PC-3 (cell line): Measurements from ENCODE around the gene GALNT10. TPM values are rescaled to one million over a fixed set of nuclear protein-coding genes. Genes with fewer than 3 reads are reported as not detected.

Experiments
- ATAC-seq: fragments of 200-7000 bp; cut with Tn5 transposase; 2 replicates; pipeline ENCODE4 v1.9.1; 2020; ENCODE audit warnings: mild to moderate bottlenecking, moderate library complexity
- BruUV-seq: library from RNA; stranded (reverse); fragments of 400-500 nt; replicated peaks from 2 replicates; lab custom pipeline; 2021; lab: Mats Ljungman, UMichigan
- CTCF ChIA-PET: fragments of 300-600 bp; sonication (Branson Sonifier 250); formaldehyde crosslinking; loops from one replicate; lab custom pipeline; 2022; ENCODE audit warnings: antibody characterized with exemption; lab: Charles Lee
- POLR2A ChIA-PET: fragments of 300-600 bp; sonication (Branson Sonifier 250); formaldehyde crosslinking; loops from one replicate; lab custom pipeline; 2022; ENCODE audit warnings: antibody characterized with exemption; ENCODE audit not compliant: unreplicated experiment; lab: Charles Lee
- DNase-seq: peaks from one replicate; pipeline ENCODE4 v3.0.0-alpha.2; 2015
- H2AFZ ChIP-seq: fragments of 300-600 bp; sonication (generic); 2 replicates; pipeline ENCODE4 v1.6.0; 2016; ENCODE audit warnings: antibody characterized with exemption, low read length
- H3F3A ChIP-seq: fragments of 300-600 bp; sonication (generic); one replicate; pipeline ENCODE4 v1.6.0; 2017; ENCODE audit warnings: antibody characterized with exemption, low read length, control low read depth, mild to moderate bottlenecking; ENCODE audit not compliant: unreplicated experiment
- H3K27ac ChIP-seq: fragments of 300-600 bp; sonication (generic); 2 replicates; pipeline ENCODE4 v1.5.1; 2016; ENCODE audit warnings: mild to moderate bottlenecking, low read length
- H3K27me3 ChIP-seq: fragments of 300-600 bp; sonication (generic); 2 replicates; pipeline ENCODE4 v1.6.1; 2016; ENCODE audit warnings: low read length, mixed read lengths
- H3K36me3 ChIP-seq: fragments of 300-600 bp; sonication (generic); 2 replicates; pipeline ENCODE4 v1.6.1; 2016; ENCODE audit warnings: low read depth, mixed run types, low read length, mixed read lengths
- H3K4me1 ChIP-seq: fragments of 300-600 bp; sonication (generic); 2 replicates; pipeline ENCODE4 v1.5.1; 2016; ENCODE audit warnings: low read length; ENCODE audit not compliant: insufficient read depth
- H3K4me2 ChIP-seq: fragments of 300-600 bp; sonication (generic); 2 replicates; pipeline ENCODE4 v1.6.0; 2016; ENCODE audit warnings: low read length
- H3K4me3 ChIP-seq: fragments of 300-600 bp; sonication (generic); 2 replicates; pipeline ENCODE4 v1.5.1; 2016; ENCODE audit warnings: mild to moderate bottlenecking, low read length, mixed read lengths
- H3K79me2 ChIP-seq: fragments of 300-600 bp; sonication (generic); 2 replicates; pipeline ENCODE4 v1.6.1; 2017; ENCODE audit warnings: low read length, mixed read lengths
- H3K9ac ChIP-seq: fragments of 300-600 bp; sonication (generic); 2 replicates; pipeline ENCODE4 v1.6.0; 2016; ENCODE audit warnings: mild to moderate bottlenecking, low read length
- H3K9me2 ChIP-seq: fragments of 300-600 bp; sonication (generic); replicated peaks from 2 replicates; pipeline ENCODE4 v1.6.1; 2016; ENCODE audit warnings: mixed run types, low read length, mixed read lengths
- H3K9me3 ChIP-seq: fragments of 300-600 bp; sonication (generic); 2 replicates; pipeline ENCODE4 v1.6.1; 2016; ENCODE audit warnings: low read length, mixed read lengths
- H4K20me1 ChIP-seq: fragments of 300-600 bp; sonication (generic); 2 replicates; pipeline ENCODE4 v1.6.1; 2016; ENCODE audit warnings: low read length, mixed read lengths
- EZH2 ChIP-seq: fragments of 300-600 bp; sonication (generic); IDR thresholded peaks from one replicate; pipeline ENCODE4 v1.6.1; 2017; ENCODE audit warnings: antibody characterized with exemption, mild to moderate bottlenecking, low read length; ENCODE audit not compliant: unreplicated experiment
- EZH2phosphoT487 ChIP-seq: fragments of 300-600 bp; sonication (generic); IDR thresholded peaks from 2 replicates; pipeline ENCODE4 v1.6.1; 2018; ENCODE audit warnings: mild to moderate bottlenecking, antibody characterized with exemption, low read length, borderline replicate concordance
- intact Hi-C: fragments of 100-400 bp; cut with micrococcal nuclease; formaldehyde crosslinking; loops from 2 replicates; pipeline ENCODE4 v1.9.0; 2023
- total RNA-seq: library from RNA; depleted of rRNA; stranded (reverse); fragments of >200 nt; gene quantifications from 2 replicates; pipeline ENCODE4 v1.2.3, GENCODE V29; 2014
- TF ChIP-seq, protein P1 (sequence below): fragments of 300-600 bp; sonication (generic); conservative IDR thresholded peaks from 2 replicates; pipeline ENCODE4 v1.5.1; 2017; ENCODE audit warnings: antibody characterized with exemption, low read depth, mild to moderate bottlenecking, low read length

GALNT10 gene
- total RNA-seq, 1 experiment from 2014 or later, result 46.2 TPM

DNA sequence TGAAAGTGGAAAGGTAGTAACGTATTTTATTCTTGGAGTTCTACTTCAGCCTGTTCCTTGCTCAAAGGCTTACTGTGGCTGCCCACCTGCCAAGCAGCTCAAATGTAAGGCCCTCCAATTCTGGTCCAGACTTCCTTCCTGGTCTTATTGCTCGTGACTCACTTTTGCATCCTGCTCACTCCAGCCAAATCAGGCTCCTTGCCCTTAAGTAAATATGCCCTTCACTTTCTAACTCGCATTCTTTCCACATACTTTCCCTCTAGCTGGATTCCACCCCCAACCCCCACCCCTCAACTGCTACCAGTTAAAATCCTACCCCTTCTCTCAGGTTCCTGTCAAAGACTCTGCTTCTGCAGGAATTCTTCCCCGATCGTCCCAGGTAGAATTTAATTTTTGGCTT is 96.6 kb downstream of the GALNT10 start:
- no peaks in the 10 kb centered on the region for H3K9me3 ChIP-seq
- BruUV-seq, result no TSS peak
- H2AFZ ChIP-seq, result no peak overlapping the region
- H4K20me1 ChIP-seq, result no peaks in the 10 kb centered on the region
- peaks cover 54% of the 10 kb centered on the region for H3K4me1 ChIP-seq
- ChIA-PET POLR2A (interaction anchor here (1.4 kb wide), 1 partner anchor 21 kb away, joined by 8 read pairs; no protein-coding TSS in a partner anchor), CTCF (interaction anchor here (0.5 kb wide), 1 partner anchor 9 kb away, joined by 3 read pairs; no protein-coding TSS in a partner anchor)
- peak overlapping the region; percentile 90 for H3K4me2 ChIP-seq
- ATAC-seq (peak; percentile 72), DNase-seq (peak; percentile 89)
- peaks cover 4% of the 10 kb centered on the region for H3F3A ChIP-seq
- peak overlapping the region; percentile 80 for H3K27ac ChIP-seq
- no peaks in the 10 kb centered on the region for H3K27me3 ChIP-seq
- H3K9me2 ChIP-seq, result no peaks in the 10 kb centered on the region
- peaks cover 34% of the 10 kb centered on the region for H3K79me2 ChIP-seq
- H3K4me3 ChIP-seq, result peak overlapping the region; percentile 62
- H3K9ac ChIP-seq, result peak overlapping the region; percentile 50; the same call in 1 of the 2 replicates
- TF ChIP-seq, protein P1, sequence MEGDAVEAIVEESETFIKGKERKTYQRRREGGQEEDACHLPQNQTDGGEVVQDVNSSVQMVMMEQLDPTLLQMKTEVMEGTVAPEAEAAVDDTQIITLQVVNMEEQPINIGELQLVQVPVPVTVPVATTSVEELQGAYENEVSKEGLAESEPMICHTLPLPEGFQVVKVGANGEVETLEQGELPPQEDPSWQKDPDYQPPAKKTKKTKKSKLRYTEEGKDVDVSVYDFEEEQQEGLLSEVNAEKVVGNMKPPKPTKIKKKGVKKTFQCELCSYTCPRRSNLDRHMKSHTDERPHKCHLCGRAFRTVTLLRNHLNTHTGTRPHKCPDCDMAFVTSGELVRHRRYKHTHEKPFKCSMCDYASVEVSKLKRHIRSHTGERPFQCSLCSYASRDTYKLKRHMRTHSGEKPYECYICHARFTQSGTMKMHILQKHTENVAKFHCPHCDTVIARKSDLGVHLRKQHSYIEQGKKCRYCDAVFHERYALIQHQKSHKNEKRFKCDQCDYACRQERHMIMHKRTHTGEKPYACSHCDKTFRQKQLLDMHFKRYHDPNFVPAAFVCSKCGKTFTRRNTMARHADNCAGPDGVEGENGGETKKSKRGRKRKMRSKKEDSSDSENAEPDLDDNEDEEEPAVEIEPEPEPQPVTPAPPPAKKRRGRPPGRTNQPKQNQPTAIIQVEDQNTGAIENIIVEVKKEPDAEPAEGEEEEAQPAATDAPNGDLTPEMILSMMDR, result no peak
- TF ChIP-seq EZH2phosphoT487 (no peak), EZH2 (no peak)
- intact Hi-C loops, result loop anchor here (2.0 to 10.0 kb wide), 6 partner anchors 26 to 212 kb away; partner anchors contain the start of gene GALNT10
- no peaks in the 10 kb centered on the region for H3K36me3 ChIP-seq

DNA sequence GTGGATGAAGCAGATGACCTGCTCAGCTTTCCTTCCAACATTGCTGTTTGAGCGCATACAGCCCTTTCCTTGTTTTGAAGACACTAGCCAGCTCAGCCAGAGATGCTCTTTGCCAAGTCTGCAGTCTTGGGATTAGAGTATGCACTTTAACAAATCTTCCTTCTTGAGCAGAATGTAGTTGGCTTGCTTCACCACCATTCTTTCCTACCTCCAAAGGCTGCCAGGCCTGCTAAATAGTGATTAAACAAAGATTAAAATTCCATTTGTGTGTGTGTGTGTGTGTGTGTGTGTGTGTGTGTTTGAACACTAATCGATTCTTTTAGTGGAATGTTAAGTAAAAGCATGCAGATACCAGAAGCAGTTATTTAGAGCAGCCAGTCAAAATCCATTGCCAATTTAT is 97.6 kb downstream of the GALNT10 start:
- TF ChIP-seq, protein P1, result no peak
- TF ChIP-seq EZH2phosphoT487, result no peak
- no peak for TF ChIP-seq EZH2
- no peak overlapping the region for H2AFZ ChIP-seq
- peak overlapping the region; percentile 62 for H3K4me3 ChIP-seq
- ChIA-PET CTCF (no interaction called here), POLR2A (no interaction called here)
- H3K4me1 ChIP-seq, result peaks cover 55% of the 10 kb centered on the region
- BruUV-seq, result no TSS peak
- H3K9me3 ChIP-seq, result no peaks in the 10 kb centered on the region
- ATAC-seq (peak; percentile 9; the same call in 1 of the 2 replicates), DNase-seq (no peak)
- H3K9ac ChIP-seq, result 0 out of 2 replicates have a peak overlapping the region, but pooled peaks have one; percentile 24
- H4K20me1 ChIP-seq, result no peaks in the 10 kb centered on the region
- intact Hi-C loops, result loop anchor here (5.0 to 10.0 kb wide), 3 partner anchors 66 to 213 kb away; partner anchors contain the start of gene GALNT10
- H3K79me2 ChIP-seq, result peaks cover 36% of the 10 kb centered on the region
- peaks cover 4% of the 10 kb centered on the region for H3F3A ChIP-seq
- no peaks in the 10 kb centered on the region for H3K27me3 ChIP-seq
- peak overlapping the region; percentile 90 for H3K4me2 ChIP-seq
- H3K27ac ChIP-seq, result peak overlapping the region; percentile 70
- H3K36me3 ChIP-seq, result no peaks in the 10 kb centered on the region
- H3K9me2 ChIP-seq, result no peaks in the 10 kb centered on the region

DNA sequence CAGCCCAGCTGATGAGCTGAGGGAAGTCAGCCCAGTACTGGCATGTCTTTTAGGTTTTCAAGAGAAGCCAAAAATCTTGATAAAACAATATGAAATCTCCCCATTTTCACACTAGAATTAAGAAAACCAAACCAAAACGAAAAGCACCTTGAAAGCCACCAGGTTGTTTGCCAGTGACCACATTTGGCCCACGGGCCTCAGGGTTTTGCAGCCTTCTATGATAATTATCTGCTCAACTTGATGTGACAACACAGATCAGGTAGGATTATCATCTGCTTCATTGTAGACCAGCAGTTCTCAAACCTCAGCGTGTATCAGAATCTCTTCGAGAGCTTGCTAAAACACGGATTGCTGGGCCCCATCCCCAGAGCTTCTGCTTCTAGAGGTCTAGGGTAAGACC is 101.4 kb downstream of the GALNT10 start:
- Histone ChIP-seq H3K27ac (no peak overlapping the region), H3K4me2 (no peak overlapping the region), H2AFZ (no peak overlapping the region), H3K27me3 (no peaks in the 10 kb centered on the region), H3K4me1 (peaks cover 47% of the 10 kb centered on the region), H4K20me1 (no peaks in the 10 kb centered on the region), H3K36me3 (peaks cover 3% of the 10 kb centered on the region; the same call in 1 of the 2 replicates), H3K9me2 (no peaks in the 10 kb centered on the region), H3K9ac (no peak overlapping the region), H3K9me3 (no peaks in the 10 kb centered on the region), H3K79me2 (peaks cover 36% of the 10 kb centered on the region), H3K4me3 (no peak overlapping the region), H3F3A (peaks cover under 1% of the 10 kb centered on the region)
- ATAC-seq, result no peak
- DNase-seq, result no peak
- intact Hi-C loops, result no loop called here
- ChIA-PET CTCF (no interaction called here), POLR2A (no interaction called here)
- no peak for TF ChIP-seq EZH2
- TF ChIP-seq EZH2phosphoT487, result no peak
- TF ChIP-seq, protein P1, result no peak
- BruUV-seq, result no TSS peak
